Vagina (tissue), 2 donors: ENCODE measurements around the gene AGPAT4. TPM values are rescaled to one million over a fixed set of nuclear protein-coding genes. Genes with fewer than 3 reads are reported as not detected.

ENCODE experiments used
- DNase-seq, 2 donors: peaks; one replicate each; pipeline ENCODE4 v3.0.0-alpha.2; 2017; ENCODE audit errors: extremely low spot score in 2 of 2
- H3K27ac ChIP-seq: fragments of 200-600 bp; sonication (generic); one replicate; pipeline ENCODE4 v1.5.1; 2019
- H3K27me3 ChIP-seq: fragments of 200-600 bp; sonication (generic); one replicate; pipeline ENCODE4 v1.5.1; 2019
- H3K36me3 ChIP-seq, 2 donors: fragments of 200-600 bp; sonication (generic); one replicate each; pipeline ENCODE4 v1.5.1; 2017 to 2019
- H3K4me1 ChIP-seq: fragments of 200-600 bp; sonication (generic); one replicate; pipeline ENCODE4 v1.5.1; 2019
- H3K4me3 ChIP-seq, 2 donors: fragments of 200-600 bp; sonication (generic); 1 replicate in 1 of 2; 2 replicates in 1 of 2; pipeline ENCODE4 v1.5.1; 2016 to 2019
- H3K9me3 ChIP-seq: fragments of 200-600 bp; sonication (generic); one replicate; pipeline ENCODE4 v1.5.1; 2019
- CTCF ChIP-seq, 3 experiments: fragments of 450-650 bp in 2 of 3; fragments of 200-600 bp in 1 of 3; sonication (generic) in 1 of 3; IDR thresholded peaks; one replicate each; pipeline ENCODE4 v1.5.1; 2017 to 2019; ENCODE audit warnings: antibody characterized with exemption in 3 of 3, mild to moderate bottlenecking in 2 of 3, moderate library complexity in 2 of 3
- POLR2A ChIP-seq, 2 donors: fragments of 450-650 bp; IDR thresholded peaks; one replicate each; pipeline ENCODE4 v1.6.1; 2017; ENCODE audit warnings: antibody characterized with exemption in 2 of 2, mild to moderate bottlenecking in 2 of 2, moderate library complexity in 2 of 2
- POLR2AphosphoS5 ChIP-seq, 2 donors: sonication (generic); formaldehyde crosslinking; IDR thresholded peaks; one replicate each; pipeline ENCODE4 v1.9.0; 2017; ENCODE audit warnings: antibody characterized with exemption in 2 of 2, mild to moderate bottlenecking in 2 of 2, low read depth in 1 of 2; ENCODE audit not compliant: insufficient read depth in 1 of 2
- intact Hi-C: fragments of 100-400 bp; cut with DNase I; formaldehyde crosslinking; loops from one replicate; pipeline ENCODE4 v1.15.1; 2023
- total RNA-seq: library from RNA; depleted of rRNA; stranded (reverse); fragments of >200 nt; gene quantifications from one replicate; pipeline ENCODE4 v1.2.3, GENCODE V29; 2016

AGPAT4 gene
- total RNA-seq, 1 donor from 2014 or later, result 6.9 TPM

- no peak for TF ChIP-seq POLR2A (IDR thresholded peaks at IDR 0.05)
- TF ChIP-seq POLR2AphosphoS5 (IDR thresholded peaks at IDR 0.05; ENCODE audit: insufficient read depth in 1 of 2, low read depth in 1 of 2), result no peak
- TF ChIP-seq CTCF (IDR thresholded peaks at IDR 0.05), result no peak
- Histone ChIP-seq H3K27me3 (no peaks in the 10 kb centered on the region), H3K36me3 (peaks cover 0 to 73% of the 10 kb centered on the region in 2 donors), H3K4me3 (no peak overlapping the region), H3K27ac (peak overlapping the region; percentile 15), H3K9me3 (no peaks in the 10 kb centered on the region), H3K4me1 (no peaks in the 10 kb centered on the region)
- intact Hi-C loops, result no loop called here
- no peak for DNase-seq
Observed at GRCh38 chr6:161091151-161091550, 182.7 kb downstream of the AGPAT4 start.

GRCh38 chr6:161088676-161089328 lies 185.1 kb downstream of the AGPAT4 start:
- intact Hi-C loops, result no loop called here

GRCh38 chr6:161085246-161085645 lies 188.6 kb downstream of the AGPAT4 start:
- H3K36me3 ChIP-seq, result peaks cover 0 to 94% of the 10 kb centered on the region in 2 donors

More at GRCh38 chr6:161088676-161089328, 185.1 kb downstream of the AGPAT4 start:
- no peak for DNase-seq
- Histone ChIP-seq H3K4me3 (no peak overlapping the region), H3K4me1 (no peaks in the 10 kb centered on the region), H3K36me3 (peaks cover 0 to 86% of the 10 kb centered on the region in 2 donors), H3K27me3 (no peaks in the 10 kb centered on the region), H3K9me3 (no peaks in the 10 kb centered on the region), H3K27ac (no peak overlapping the region)
- no peak for TF ChIP-seq POLR2A (IDR thresholded peaks at IDR 0.05)
- no peak for TF ChIP-seq CTCF (IDR thresholded peaks at IDR 0.05)
- TF ChIP-seq POLR2AphosphoS5 (IDR thresholded peaks at IDR 0.05; ENCODE audit: insufficient read depth in 1 of 2, low read depth in 1 of 2), result no peak

GRCh38 chr6:161082215-161082614 lies 191.6 kb downstream of the AGPAT4 start:
- TF ChIP-seq CTCF (IDR thresholded peaks at IDR 0.05) (no peak), POLR2AphosphoS5 (IDR thresholded peaks at IDR 0.05; ENCODE audit: insufficient read depth in 1 of 2, low read depth in 1 of 2) (no peak), POLR2A (IDR thresholded peaks at IDR 0.05) (no peak)
- DNase-seq, result no peak
- no peak overlapping the region for H3K27ac ChIP-seq
- H3K4me3 ChIP-seq, result no peak overlapping the region
- no peaks in the 10 kb centered on the region for H3K4me1 ChIP-seq
- H3K36me3 ChIP-seq, result peaks cover 0 to 69% of the 10 kb centered on the region in 2 donors
- no peaks in the 10 kb centered on the region for H3K27me3 ChIP-seq
- intact Hi-C loops, result no loop called here
- no peaks in the 10 kb centered on the region for H3K9me3 ChIP-seq

More at GRCh38 chr6:161085246-161085645, 188.6 kb downstream of the AGPAT4 start:
- H3K27me3 ChIP-seq, result no peaks in the 10 kb centered on the region
- H3K9me3 ChIP-seq, result no peaks in the 10 kb centered on the region
- DNase-seq, result no peak
- TF ChIP-seq CTCF (IDR thresholded peaks at IDR 0.05) (no peak), POLR2A (IDR thresholded peaks at IDR 0.05) (no peak), POLR2AphosphoS5 (IDR thresholded peaks at IDR 0.05; ENCODE audit: insufficient read depth in 1 of 2, low read depth in 1 of 2) (no peak)
- intact Hi-C loops, result no loop called here
- no peak overlapping the region for H3K4me3 ChIP-seq
- H3K27ac ChIP-seq, result no peak overlapping the region
- no peaks in the 10 kb centered on the region for H3K4me1 ChIP-seq

- intact Hi-C loops, result no loop called here
- no peak for TF ChIP-seq CTCF (IDR thresholded peaks at IDR 0.05)
- no peak for TF ChIP-seq POLR2A (IDR thresholded peaks at IDR 0.05)
- no peak for TF ChIP-seq POLR2AphosphoS5 (IDR thresholded peaks at IDR 0.05; ENCODE audit: insufficient read depth in 1 of 2, low read depth in 1 of 2)
- Histone ChIP-seq H3K4me1 (no peaks in the 10 kb centered on the region), H3K4me3 (no peak overlapping the region), H3K9me3 (no peaks in the 10 kb centered on the region), H3K36me3 (peaks cover 0 to 64% of the 10 kb centered on the region in 2 donors), H3K27me3 (no peaks in the 10 kb centered on the region), H3K27ac (no peak overlapping the region)
- DNase-seq, result no peak
Observed at GRCh38 chr6:161080263-161080970, 193.4 kb downstream of the AGPAT4 start.
